Regular cardiac myocyte (primary cell): Measurements from ENCODE around the gene MRM3. TPM values are rescaled to one million over a fixed set of nuclear protein-coding genes. Genes with fewer than 3 reads are reported as not detected.

Experiments
- total RNA-seq: library from RNA; depleted of rRNA; stranded (reverse); fragments of >200 nt; gene quantifications from 2 replicates; pipeline ENCODE4 v1.2.3, GENCODE V29; 2014

MRM3 gene, protein sequence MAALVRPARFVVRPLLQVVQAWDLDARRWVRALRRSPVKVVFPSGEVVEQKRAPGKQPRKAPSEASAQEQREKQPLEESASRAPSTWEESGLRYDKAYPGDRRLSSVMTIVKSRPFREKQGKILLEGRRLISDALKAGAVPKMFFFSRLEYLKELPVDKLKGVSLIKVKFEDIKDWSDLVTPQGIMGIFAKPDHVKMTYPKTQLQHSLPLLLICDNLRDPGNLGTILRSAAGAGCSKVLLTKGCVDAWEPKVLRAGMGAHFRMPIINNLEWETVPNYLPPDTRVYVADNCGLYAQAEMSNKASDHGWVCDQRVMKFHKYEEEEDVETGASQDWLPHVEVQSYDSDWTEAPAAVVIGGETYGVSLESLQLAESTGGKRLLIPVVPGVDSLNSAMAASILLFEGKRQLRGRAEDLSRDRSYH
- total RNA-seq = 16.3 and 24.2 TPM in 2 replicates

DNA sequence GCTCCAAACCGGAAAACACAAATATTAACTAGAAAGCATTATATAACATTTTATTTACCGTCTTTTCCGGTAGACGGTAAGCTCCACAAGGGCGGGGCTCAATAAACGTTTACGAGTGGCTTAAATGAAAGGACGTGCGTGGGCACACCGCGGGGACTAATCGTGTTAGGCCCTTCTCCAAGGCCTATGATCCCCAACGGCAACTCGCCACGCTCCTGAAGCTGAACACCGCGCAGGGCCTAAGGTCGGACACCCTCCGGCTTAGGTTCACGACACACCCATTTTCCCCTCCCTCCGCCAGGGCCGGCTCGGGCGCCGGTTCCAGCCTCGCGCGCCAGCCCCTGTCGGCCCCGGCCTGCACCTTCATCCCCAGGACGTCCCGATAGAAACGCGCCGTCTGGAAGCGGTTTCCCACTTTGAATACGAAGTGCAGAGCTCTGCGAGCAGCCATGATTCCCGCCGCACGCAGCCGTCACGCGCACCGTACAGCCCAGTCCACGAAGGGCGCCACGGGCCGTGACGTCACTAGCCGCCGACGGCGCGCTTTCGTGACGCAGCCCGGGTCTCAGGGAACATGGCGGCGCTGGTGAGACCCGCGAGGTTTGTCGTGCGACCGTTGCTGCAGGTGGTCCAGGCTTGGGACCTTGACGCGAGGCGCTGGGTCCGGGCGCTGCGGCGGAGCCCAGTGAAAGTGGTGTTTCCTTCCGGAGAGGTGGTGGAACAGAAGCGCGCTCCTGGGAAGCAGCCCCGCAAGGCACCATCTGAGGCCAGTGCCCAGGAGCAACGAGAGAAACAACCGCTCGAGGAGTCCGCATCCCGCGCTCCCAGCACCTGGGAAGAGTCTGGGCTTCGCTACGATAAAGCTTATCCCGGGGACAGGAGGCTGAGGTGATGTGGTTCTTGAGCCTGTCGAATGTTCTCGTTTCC lies at the start of gene MRM3, which contains the start of gene GLOD4:
Gene MRM3, plus strand, starts transcription at position 549 of the 927 bp plus-strand sequence. Its CDS starts 26 bp downstream, at position 575.
Gene GLOD4, minus strand, starts transcription at position 476 of the 927 bp plus-strand sequence. Its CDS starts 25 bp downstream, at position 451.

DNA sequence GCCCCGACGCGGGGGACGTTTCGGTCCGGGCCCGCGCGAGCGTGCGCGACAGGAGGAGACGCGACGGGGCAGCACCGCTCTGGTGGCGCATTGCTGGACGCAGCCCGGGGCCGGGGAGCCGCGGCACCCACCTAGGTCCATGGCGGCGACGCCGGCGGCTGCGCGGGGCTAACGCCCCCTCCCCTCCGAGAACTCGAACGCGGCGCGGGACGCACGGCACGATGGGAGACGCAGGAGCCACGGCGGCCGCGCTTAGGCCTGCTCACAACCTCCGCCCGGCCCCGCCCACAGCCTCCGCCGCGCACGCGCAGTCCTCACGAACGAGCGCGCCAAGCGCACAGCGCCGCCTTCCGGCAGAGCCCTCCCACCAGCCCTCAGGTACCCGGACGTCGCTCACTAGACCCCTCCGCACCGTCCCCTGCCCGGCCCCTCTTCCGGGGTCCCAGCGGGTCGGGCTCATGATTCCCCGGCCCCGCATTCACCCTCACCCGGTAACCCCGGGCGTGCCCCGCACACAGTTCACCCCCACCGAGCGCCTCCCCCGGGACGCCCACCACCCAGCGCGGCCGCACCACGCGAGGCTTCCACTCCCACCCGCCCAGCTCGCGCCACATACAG lies 30.0 kb upstream of the MRM3 start, which contains the start of gene GEMIN4:
Gene GEMIN4, minus strand, starts transcription at position 263 of the 618 bp plus-strand sequence. Its CDS starts 122 bp downstream, at position 141.

Other genes with a start within 250 kb of the MRM3 start
- 26.2 and 29.9 TPM in 2 replicates for gene VPS53, start 67.5 kb upstream of the MRM3 start, total RNA-seq
- 12.7 and 33.8 TPM in 2 replicates for gene TLCD3A, start 49.8 kb upstream of the MRM3 start, total RNA-seq
- gene GEMIN4, start 30.1 kb upstream of the MRM3 start, total RNA-seq = 8.2 and 26.8 TPM in 2 replicates
- 89.9 and 116 TPM in 2 replicates for gene GLOD4, start 73 bp upstream of the MRM3 start, total RNA-seq
- 2.1 and 6.5 TPM in 2 replicates for gene NXN, start 197.4 kb downstream of the MRM3 start, total RNA-seq
- gene TIMM22, start 214.8 kb downstream of the MRM3 start, total RNA-seq = 14.7 and 20.3 TPM in 2 replicates